OCI-LY7 (cell line): ENCODE results near the gene CRYZL1.

Experiments used
- EZH2phosphoT487 ChIP-seq: fragments of 200-600 bp; sonication (generic); IDR thresholded peaks from 2 replicates; pipeline ENCODE4 v1.6.1; 2018; ENCODE audit warnings: low read depth, borderline replicate concordance, mild to moderate bottlenecking, mixed run types, antibody characterized with exemption, low read length, moderate library complexity, mixed read lengths
- TF ChIP-seq, protein P1 (sequence below): fragments of 200-600 bp; sonication (generic); conservative IDR thresholded peaks from 2 replicates; pipeline ENCODE4 v1.5.1; 2014; ENCODE audit warnings: mild to moderate bottlenecking, antibody characterized with exemption, low read length, moderate library complexity, mixed read lengths

DNA sequence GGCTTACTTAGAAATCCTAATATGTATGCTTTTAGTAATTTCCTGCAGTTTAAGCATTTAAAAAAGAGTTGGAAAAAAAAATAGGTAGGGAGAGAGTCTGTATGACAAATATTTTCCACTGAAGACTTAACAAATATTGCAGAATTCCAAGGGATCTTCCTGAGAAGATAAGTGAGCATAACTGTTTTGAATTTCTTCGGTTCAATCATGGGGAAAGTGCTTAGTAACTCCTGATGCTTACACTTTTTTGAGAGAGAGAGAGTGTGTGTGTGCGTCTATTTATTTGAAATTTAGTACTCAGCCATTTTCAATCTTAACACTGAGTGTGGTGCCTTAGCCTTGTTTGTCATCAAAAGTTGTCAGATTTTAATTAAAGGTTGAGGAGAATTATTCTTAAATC, 80.2 kb downstream of the CRYZL1 start:
- TF ChIP-seq, protein P1, sequence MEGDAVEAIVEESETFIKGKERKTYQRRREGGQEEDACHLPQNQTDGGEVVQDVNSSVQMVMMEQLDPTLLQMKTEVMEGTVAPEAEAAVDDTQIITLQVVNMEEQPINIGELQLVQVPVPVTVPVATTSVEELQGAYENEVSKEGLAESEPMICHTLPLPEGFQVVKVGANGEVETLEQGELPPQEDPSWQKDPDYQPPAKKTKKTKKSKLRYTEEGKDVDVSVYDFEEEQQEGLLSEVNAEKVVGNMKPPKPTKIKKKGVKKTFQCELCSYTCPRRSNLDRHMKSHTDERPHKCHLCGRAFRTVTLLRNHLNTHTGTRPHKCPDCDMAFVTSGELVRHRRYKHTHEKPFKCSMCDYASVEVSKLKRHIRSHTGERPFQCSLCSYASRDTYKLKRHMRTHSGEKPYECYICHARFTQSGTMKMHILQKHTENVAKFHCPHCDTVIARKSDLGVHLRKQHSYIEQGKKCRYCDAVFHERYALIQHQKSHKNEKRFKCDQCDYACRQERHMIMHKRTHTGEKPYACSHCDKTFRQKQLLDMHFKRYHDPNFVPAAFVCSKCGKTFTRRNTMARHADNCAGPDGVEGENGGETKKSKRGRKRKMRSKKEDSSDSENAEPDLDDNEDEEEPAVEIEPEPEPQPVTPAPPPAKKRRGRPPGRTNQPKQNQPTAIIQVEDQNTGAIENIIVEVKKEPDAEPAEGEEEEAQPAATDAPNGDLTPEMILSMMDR = no peak
- TF ChIP-seq EZH2phosphoT487 = no peak
